ENCODE results near the gene DGCR2.
"Not testable (repeated sequence)": the region's sequence is repeated elsewhere in the genome, so short reads cannot be mapped to it uniquely, and the experiment has no call there.

The DGCR2 gene

GRCh38 chr22:19065298-19065859 is 56.8 kb downstream of the DGCR2 start:
- H3K4me3 ChIP-seq (ENCODE audit: low read depth, low read length): no peak overlapping the region
- DNase-seq (ENCODE audit: low read depth): no peak

- no peak overlapping the region for H3K4me3 ChIP-seq (ENCODE audit: low read depth, low read length)
- DNase-seq (ENCODE audit: low read depth): no peak
These were observed 57.7 kb downstream of the DGCR2 start for GRCh38 chr22:19064354-19065054.

GRCh38 chr22:19063581-19064353 is 58.4 kb downstream of the DGCR2 start:
- no peak overlapping the region for H3K4me3 ChIP-seq (ENCODE audit: low read depth, low read length)
- DNase-seq (ENCODE audit: low read depth): no peak

- no peak overlapping the region for H3K4me3 ChIP-seq (ENCODE audit: low read depth, low read length)
- no peak for DNase-seq (ENCODE audit: low read depth)
These were observed 59.3 kb downstream of the DGCR2 start for GRCh38 chr22:19062943-19063308.

GRCh38 chr22:19062139-19062942 is 59.9 kb downstream of the DGCR2 start:
- H3K4me3 ChIP-seq (ENCODE audit: low read depth, low read length): no peak overlapping the region
- no peak for DNase-seq (ENCODE audit: low read depth)

- no peak for DNase-seq (ENCODE audit: low read depth)
- no peak overlapping the region for H3K4me3 ChIP-seq (ENCODE audit: low read depth, low read length)
These were observed 60.6 kb downstream of the DGCR2 start for GRCh38 chr22:19061471-19062138.

- peak; percentile 9 for DNase-seq (ENCODE audit: low read depth)
- no peak overlapping the region for H3K4me3 ChIP-seq (ENCODE audit: low read depth, low read length)
These were observed 61.7 kb downstream of the DGCR2 start for GRCh38 chr22:19060356-19061009.

GRCh38 chr22:19059481-19060278 is 62.5 kb downstream of the DGCR2 start:
- no peak for DNase-seq (ENCODE audit: low read depth)
- no peak overlapping the region for H3K4me3 ChIP-seq (ENCODE audit: low read depth, low read length)

GRCh38 chr22:19058713-19059451 is 63.3 kb downstream of the DGCR2 start:
- no peak for DNase-seq (ENCODE audit: low read depth)
- H3K4me3 ChIP-seq (ENCODE audit: low read depth, low read length): no peak overlapping the region

- no peak for DNase-seq (ENCODE audit: low read depth)
- no peak overlapping the region for H3K4me3 ChIP-seq (ENCODE audit: low read depth, low read length)
These were observed 64.2 kb downstream of the DGCR2 start for GRCh38 chr22:19057999-19058491.

GRCh38 chr22:19057539-19057938 is 64.7 kb downstream of the DGCR2 start:
- no peak for DNase-seq (ENCODE audit: low read depth)
- H3K4me3 ChIP-seq (ENCODE audit: low read depth, low read length): no peak overlapping the region

- no peak overlapping the region for H3K4me3 ChIP-seq (ENCODE audit: low read depth, low read length)
- DNase-seq (ENCODE audit: low read depth): no peak
These were observed 65.2 kb downstream of the DGCR2 start for GRCh38 chr22:19056951-19057401.

- no peak overlapping the region for H3K4me3 ChIP-seq (ENCODE audit: low read depth, low read length)
- no peak for DNase-seq (ENCODE audit: low read depth)
These were observed 66.4 kb downstream of the DGCR2 start for GRCh38 chr22:19055801-19056200.

- no peak for DNase-seq (ENCODE audit: low read depth)
These were observed 69.2 kb downstream of the DGCR2 start for GRCh38 chr22:19052941-19053541.

GRCh38 chr22:19051381-19052072 is 70.7 kb downstream of the DGCR2 start:
- no peak overlapping the region for H3K4me3 ChIP-seq (ENCODE audit: low read depth, low read length)
- no peak for DNase-seq (ENCODE audit: low read depth)

More at GRCh38 chr22:19052941-19053541, 69.2 kb downstream of the DGCR2 start:
- H3K4me3 ChIP-seq (ENCODE audit: low read depth, low read length): no peak overlapping the region

GRCh38 chr22:19050847-19051246 is 71.4 kb downstream of the DGCR2 start:
- not testable (repeated sequence) for H3K4me3 ChIP-seq (ENCODE audit: low read depth, low read length); DNase-seq (ENCODE audit: low read depth)
